Purkinje cell (primary cell): ENCODE results near the gene UBL4B. TPM values are rescaled to one million over a fixed set of nuclear protein-coding genes. Genes with fewer than 3 reads are reported as not detected.

Experiments used
- polyA plus RNA-seq: library from polyadenylated mRNA; unstranded; fragments of >200 nt; fragmentation: Nextera tagmentation; gene quantifications from 2 replicates; pipeline ENCODE4 v1.2.1, GENCODE V29; 2014

Gene UBL4B, protein sequence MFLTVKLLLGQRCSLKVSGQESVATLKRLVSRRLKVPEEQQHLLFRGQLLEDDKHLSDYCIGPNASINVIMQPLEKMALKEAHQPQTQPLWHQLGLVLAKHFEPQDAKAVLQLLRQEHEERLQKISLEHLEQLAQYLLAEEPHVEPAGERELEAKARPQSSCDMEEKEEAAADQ
- polyA plus RNA-seq: not detected in 2 replicates

DNA sequence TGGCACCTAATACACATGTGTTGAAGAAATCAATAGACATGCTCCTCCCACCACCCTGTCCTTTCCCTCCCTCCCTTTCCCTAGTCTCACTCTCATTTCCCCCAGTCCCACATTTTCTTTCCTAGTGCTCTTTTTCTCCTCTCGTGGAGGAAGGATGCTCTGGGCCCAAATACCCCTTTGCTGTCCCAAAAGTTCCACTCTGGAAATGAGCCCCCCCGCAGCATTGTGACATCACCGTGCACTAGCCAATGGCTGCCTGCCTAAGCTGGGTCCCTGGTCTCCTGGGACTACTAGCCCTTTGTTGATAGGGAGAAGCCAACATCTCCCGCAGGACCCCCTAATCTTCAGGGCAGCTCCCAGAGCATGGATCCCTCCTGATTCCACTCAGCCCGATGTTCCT is at the start of gene UBL4B:
UBL4B (plus strand) TSS at position 301 of the 400 bp plus-strand sequence; CDS start at position 393, 92 bp downstream.

GRCh38 chr1:110070671-110071242 is 41.5 kb upstream of the UBL4B start, which contains the start of gene ALX3:
ALX3 (minus strand) TSS chr1:110070672; CDS start chr1:110070612, 60 bp downstream.

GRCh38 chr1:110150330-110151174 is 38.3 kb downstream of the UBL4B start, which contains the start of gene SLC6A17:
SLC6A17 (plus strand) TSS chr1:110150494; CDS start chr1:110166930, 16,436 bp downstream.

Other genes starting within 250 kb of the UBL4B start
- gene CSF1, start 201.6 kb upstream of the UBL4B start, polyA plus RNA-seq: 0.13 TPM in 1 of 2 replicates, not detected in the other
- gene AHCYL1, start 127.7 kb upstream of the UBL4B start, polyA plus RNA-seq: 121 and 154 TPM in 2 replicates
- gene STRIP1, start 77.8 kb upstream of the UBL4B start, polyA plus RNA-seq: 6.6 and 9.5 TPM in 2 replicates
- not detected in 2 replicates for gene ALX3, start 41.8 kb upstream of the UBL4B start, polyA plus RNA-seq
- gene SLC6A17, start 38.1 kb downstream of the UBL4B start, polyA plus RNA-seq: 17.4 and 18.2 TPM in 2 replicates
- gene KCNC4, start 97.9 kb downstream of the UBL4B start, polyA plus RNA-seq: 0.03 and 1.9 TPM in 2 replicates
- gene RBM15, start 226.9 kb downstream of the UBL4B start, polyA plus RNA-seq: 2.2 and 3.8 TPM in 2 replicates